Astrocyte (in vitro differentiated cells and primary cell): ENCODE results near the gene ABLIM2.

ENCODE experiments used
- CTCF ChIP-seq: IDR thresholded peaks from 2 replicates; pipeline ENCODE4 v1.5.1; 2011; ENCODE audit warnings: low read depth, mild to moderate bottlenecking, inconsistent platforms, low read length, moderate library complexity; ENCODE audit not compliant: insufficient read depth
- EZH2 ChIP-seq: IDR thresholded peaks from 2 replicates; pipeline ENCODE4 v1.6.1; 2012; ENCODE audit warnings: mild to moderate bottlenecking, low read length, inconsistent platforms; ENCODE audit not compliant: insufficient read depth

- TF ChIP-seq CTCF (no peak), EZH2 (no peak)
These were observed 121.4 kb downstream of the ABLIM2 start for GRCh38 chr4:8037150-8037769.
